Smooth muscle cell (in vitro differentiated cells): ENCODE data around the gene BMPR1B. TPM values are rescaled to one million over a fixed set of nuclear protein-coding genes. Genes with fewer than 3 reads are reported as not detected.

Experiments used
- DNase-seq: peaks from one replicate; lab custom pipeline; 2025; ENCODE audit not compliant: unreplicated experiment; lab: John Stamatoyannopoulos, UW
- H2AFZ ChIP-seq: fragments of 200-600 bp; sonication (generic); 2 replicates; pipeline ENCODE4 v1.6.0; 2016; ENCODE audit warnings: antibody characterized with exemption, low read depth, mild to moderate bottlenecking
- H3F3A ChIP-seq: fragments of 200-600 bp; sonication (generic); 2 replicates; pipeline ENCODE4 v1.6.0; 2017; ENCODE audit warnings: antibody characterized with exemption, low read depth
- H3K27ac ChIP-seq: fragments of 200-600 bp; sonication (generic); 2 replicates; pipeline ENCODE4 v1.5.1; 2016; ENCODE audit warnings: low read depth, mild to moderate bottlenecking
- H3K27me3 ChIP-seq: fragments of 200-600 bp; sonication (generic); 2 replicates; pipeline ENCODE4 v1.6.1; 2016; ENCODE audit warnings: low read depth, mild to moderate bottlenecking
- H3K36me3 ChIP-seq: fragments of 200-600 bp; sonication (generic); 2 replicates; pipeline ENCODE4 v1.5.1; 2016; ENCODE audit warnings: low read depth
- H3K4me1 ChIP-seq: fragments of 200-600 bp; sonication (generic); 2 replicates; pipeline ENCODE4 v1.5.1; 2016; ENCODE audit warnings: low read depth
- H3K4me2 ChIP-seq: fragments of 200-600 bp; sonication (generic); 2 replicates; pipeline ENCODE4 v1.6.0; 2016; ENCODE audit warnings: mild to moderate bottlenecking
- H3K4me3 ChIP-seq: fragments of 200-600 bp; sonication (generic); 2 replicates; pipeline ENCODE4 v1.5.1; 2016; ENCODE audit warnings: mild to moderate bottlenecking
- H3K79me2 ChIP-seq: fragments of 200-600 bp; sonication (generic); 2 replicates; pipeline ENCODE4 v1.6.0; 2016; ENCODE audit warnings: low read depth, mild to moderate bottlenecking
- H3K9ac ChIP-seq: fragments of 200-600 bp; sonication (generic); 2 replicates; pipeline ENCODE4 v1.6.0; 2016; ENCODE audit warnings: low read depth
- H3K9me3 ChIP-seq: fragments of 200-600 bp; sonication (generic); replicated peaks from 2 replicates; pipeline ENCODE4 v1.5.1; 2016; ENCODE audit warnings: low read depth
- H4K20me1 ChIP-seq: fragments of 200-600 bp; sonication (generic); 2 replicates; pipeline ENCODE4 v1.6.0; 2016; ENCODE audit warnings: low read depth
- WGBS: methylation state at CpG from one replicate; pipeline ENCODE4 v1.1.7; 2016; ENCODE audit warnings: low lambda C conversion rate; 5-methylcytosine and 5-hydroxymethylcytosine counted together
- polyA plus RNA-seq: library from polyadenylated mRNA; unstranded; fragments of >200 nt; fragmentation: Nextera tagmentation; extraction: Ambion mirVana; gene quantifications from 2 replicates; pipeline ENCODE4 v1.2.1, GENCODE V29; 2016
- total RNA-seq: library from RNA; depleted of rRNA; stranded (reverse); fragments of >200 nt; gene quantifications from 2 replicates; pipeline ENCODE4 v1.2.3, GENCODE V29; 2014
- TF ChIP-seq, protein P1 (sequence below): fragments of 200-600 bp; sonication (generic); IDR thresholded peaks from 2 replicates; pipeline ENCODE4 v1.5.1; 2017; ENCODE audit warnings: borderline replicate concordance, mild to moderate bottlenecking, antibody characterized with exemption; ENCODE audit not compliant: insufficient read depth, poor library complexity, severe bottlenecking

The BMPR1B gene
- total and polyA plus RNA-seq, 2 experiments from 2014 or later: 0.03 to 1.2 TPM

DNA sequence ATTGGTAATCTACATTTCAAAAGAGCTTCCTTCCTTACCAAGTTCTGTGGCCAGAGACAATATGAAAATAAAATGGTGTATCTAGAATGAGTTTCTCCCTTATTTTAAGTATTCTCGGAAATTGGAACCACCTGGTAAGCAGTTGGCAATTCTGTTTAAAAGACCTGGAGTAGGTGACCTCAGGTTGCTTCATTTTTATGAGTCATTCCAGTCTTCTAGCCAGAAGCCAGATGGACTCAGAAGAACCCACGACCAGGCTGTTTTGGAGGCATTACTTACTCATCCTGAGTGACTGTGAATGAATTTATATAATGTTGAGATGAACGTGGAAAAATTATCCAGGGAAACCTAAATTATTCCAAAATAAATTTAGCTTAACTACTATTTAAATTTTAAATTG, 9.1 kb downstream of the BMPR1B start:
- Histone ChIP-seq H3K9me3 (no peaks in the 10 kb centered on the region), H3K4me1 (no peaks in the 10 kb centered on the region), H3F3A (no peaks in the 10 kb centered on the region), H3K9ac (no peak overlapping the region), H3K36me3 (no peaks in the 10 kb centered on the region), H4K20me1 (no peaks in the 10 kb centered on the region), H3K27ac (no peak overlapping the region), H2AFZ (no peak overlapping the region), H3K4me3 (no peak overlapping the region), H3K79me2 (no peaks in the 10 kb centered on the region), H3K27me3 (peaks cover 29% of the 10 kb centered on the region), H3K4me2 (no peak overlapping the region)
- WGBS: 68% methylated on average over 3 of the region's 3 CpGs
- no peak for DNase-seq
- TF ChIP-seq, protein P1, sequence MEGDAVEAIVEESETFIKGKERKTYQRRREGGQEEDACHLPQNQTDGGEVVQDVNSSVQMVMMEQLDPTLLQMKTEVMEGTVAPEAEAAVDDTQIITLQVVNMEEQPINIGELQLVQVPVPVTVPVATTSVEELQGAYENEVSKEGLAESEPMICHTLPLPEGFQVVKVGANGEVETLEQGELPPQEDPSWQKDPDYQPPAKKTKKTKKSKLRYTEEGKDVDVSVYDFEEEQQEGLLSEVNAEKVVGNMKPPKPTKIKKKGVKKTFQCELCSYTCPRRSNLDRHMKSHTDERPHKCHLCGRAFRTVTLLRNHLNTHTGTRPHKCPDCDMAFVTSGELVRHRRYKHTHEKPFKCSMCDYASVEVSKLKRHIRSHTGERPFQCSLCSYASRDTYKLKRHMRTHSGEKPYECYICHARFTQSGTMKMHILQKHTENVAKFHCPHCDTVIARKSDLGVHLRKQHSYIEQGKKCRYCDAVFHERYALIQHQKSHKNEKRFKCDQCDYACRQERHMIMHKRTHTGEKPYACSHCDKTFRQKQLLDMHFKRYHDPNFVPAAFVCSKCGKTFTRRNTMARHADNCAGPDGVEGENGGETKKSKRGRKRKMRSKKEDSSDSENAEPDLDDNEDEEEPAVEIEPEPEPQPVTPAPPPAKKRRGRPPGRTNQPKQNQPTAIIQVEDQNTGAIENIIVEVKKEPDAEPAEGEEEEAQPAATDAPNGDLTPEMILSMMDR: no peak

DNA sequence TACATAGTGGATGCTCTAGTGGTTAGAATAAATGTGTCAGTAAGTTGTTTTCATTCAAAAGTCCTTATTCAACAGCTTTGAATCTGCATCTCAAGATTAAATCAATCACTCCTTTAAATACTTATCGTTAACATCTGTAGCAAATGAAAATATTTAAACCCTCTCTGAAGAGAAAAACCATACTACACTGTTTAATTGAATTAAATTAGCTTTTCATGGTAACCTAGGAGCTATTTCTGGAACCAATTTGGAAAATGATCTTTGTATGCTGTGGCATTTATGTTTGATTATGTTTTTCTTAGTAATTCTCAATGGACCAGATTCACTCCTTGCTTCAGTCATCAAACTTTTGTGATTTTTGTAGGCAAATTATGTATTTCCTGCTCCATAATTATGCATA, 9.7 kb downstream of the BMPR1B start:
- H3K9ac ChIP-seq: no peak overlapping the region
- no peak for DNase-seq
- no peaks in the 10 kb centered on the region for H3K79me2 ChIP-seq
- peaks cover 23% of the 10 kb centered on the region for H3K27me3 ChIP-seq
- H3K4me3 ChIP-seq: no peak overlapping the region
- H3K4me1 ChIP-seq: no peaks in the 10 kb centered on the region
- TF ChIP-seq, protein P1: no peak
- H3K4me2 ChIP-seq: no peak overlapping the region
- no peak overlapping the region for H2AFZ ChIP-seq
- no peaks in the 10 kb centered on the region for H3F3A ChIP-seq
- H3K27ac ChIP-seq: no peak overlapping the region
- 96% methylated on average over 1 of the region's 1 CpG for WGBS
- H3K36me3 ChIP-seq: no peaks in the 10 kb centered on the region
- no peaks in the 10 kb centered on the region for H4K20me1 ChIP-seq
- H3K9me3 ChIP-seq: no peaks in the 10 kb centered on the region

DNA sequence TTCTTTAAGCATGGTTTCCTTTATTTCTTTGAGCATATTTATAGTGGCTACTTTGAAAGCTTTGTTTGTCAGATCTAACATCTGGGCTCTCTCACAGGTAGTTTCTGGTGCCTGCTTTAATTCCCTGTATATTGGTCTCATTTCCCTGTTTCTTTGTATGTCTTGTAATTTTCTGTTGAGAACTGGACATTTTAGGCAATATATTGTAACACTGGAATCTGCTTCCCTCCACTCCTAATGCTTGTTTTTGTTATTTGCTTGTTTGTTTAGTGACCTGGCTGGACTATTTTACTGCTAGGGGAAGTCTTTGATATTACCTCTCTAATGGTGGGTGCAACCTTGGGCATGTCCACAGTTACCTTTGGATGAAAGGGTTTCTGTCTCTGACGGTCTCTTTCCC, 25.0 kb downstream of the BMPR1B start:
- Histone ChIP-seq H3K4me2 (no peak overlapping the region), H3K27ac (no peak overlapping the region), H3K9ac (no peak overlapping the region), H3K27me3 (no peaks in the 10 kb centered on the region), H3K36me3 (no peaks in the 10 kb centered on the region), H4K20me1 (no peaks in the 10 kb centered on the region), H2AFZ (no peak overlapping the region), H3K9me3 (peaks cover 4% of the 10 kb centered on the region), H3F3A (no peaks in the 10 kb centered on the region), H3K79me2 (no peaks in the 10 kb centered on the region), H3K4me1 (no peaks in the 10 kb centered on the region), H3K4me3 (no peak overlapping the region)
- DNase-seq: no peak
- 0% methylated on average over 1 of the region's 1 CpG for WGBS
- TF ChIP-seq, protein P1: no peak

DNA sequence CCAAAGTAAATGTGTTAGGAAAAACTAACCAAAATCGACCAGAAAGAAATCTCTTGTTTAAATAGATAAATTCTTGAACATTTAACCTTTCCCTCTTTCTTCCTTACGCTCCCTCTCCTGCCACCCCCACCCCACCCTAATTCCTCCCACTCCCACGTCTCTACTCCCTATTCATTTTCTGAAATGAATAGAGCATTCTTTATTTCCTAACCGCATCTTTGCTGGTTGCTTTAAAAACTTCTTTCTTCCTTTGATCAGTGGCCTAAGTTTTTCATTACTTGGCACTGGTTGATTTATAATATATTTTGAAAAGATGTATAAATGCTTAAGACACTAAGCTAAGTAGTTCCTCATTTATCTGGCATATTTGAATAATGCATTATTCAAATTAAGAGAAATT, 33.9 kb downstream of the BMPR1B start:
- Histone ChIP-seq H3K4me2 (no peak overlapping the region), H3K79me2 (no peaks in the 10 kb centered on the region), H3F3A (no peaks in the 10 kb centered on the region), H2AFZ (no peak overlapping the region), H3K9ac (no peak overlapping the region), H3K9me3 (no peaks in the 10 kb centered on the region), H4K20me1 (no peaks in the 10 kb centered on the region), H3K36me3 (no peaks in the 10 kb centered on the region), H3K27me3 (no peaks in the 10 kb centered on the region), H3K4me1 (no peaks in the 10 kb centered on the region), H3K27ac (no peak overlapping the region), H3K4me3 (no peak overlapping the region)
- DNase-seq: no peak
- 89% methylated on average over 4 of the region's 4 CpGs for WGBS
- TF ChIP-seq, protein P1: no peak
